HG03565 (cell line): ENCODE results near the gene EARS2.
"Not testable (repeated sequence)": the region's sequence is repeated elsewhere in the genome, so short reads cannot be mapped to it uniquely, and the experiment has no call there.

ENCODE experiments used
- ATAC-seq: cut with Tn5 transposase; IDR thresholded peaks from one replicate; pipeline ENCODE4 v1.9.1; 2021; ENCODE audit warnings: mild to moderate bottlenecking, moderate library complexity; ENCODE audit not compliant: unreplicated experiment

EARS2 gene

GRCh38 chr16:23528644-23529310, 28.4 kb downstream of the EARS2 start:
- no peak for ATAC-seq

DNA sequence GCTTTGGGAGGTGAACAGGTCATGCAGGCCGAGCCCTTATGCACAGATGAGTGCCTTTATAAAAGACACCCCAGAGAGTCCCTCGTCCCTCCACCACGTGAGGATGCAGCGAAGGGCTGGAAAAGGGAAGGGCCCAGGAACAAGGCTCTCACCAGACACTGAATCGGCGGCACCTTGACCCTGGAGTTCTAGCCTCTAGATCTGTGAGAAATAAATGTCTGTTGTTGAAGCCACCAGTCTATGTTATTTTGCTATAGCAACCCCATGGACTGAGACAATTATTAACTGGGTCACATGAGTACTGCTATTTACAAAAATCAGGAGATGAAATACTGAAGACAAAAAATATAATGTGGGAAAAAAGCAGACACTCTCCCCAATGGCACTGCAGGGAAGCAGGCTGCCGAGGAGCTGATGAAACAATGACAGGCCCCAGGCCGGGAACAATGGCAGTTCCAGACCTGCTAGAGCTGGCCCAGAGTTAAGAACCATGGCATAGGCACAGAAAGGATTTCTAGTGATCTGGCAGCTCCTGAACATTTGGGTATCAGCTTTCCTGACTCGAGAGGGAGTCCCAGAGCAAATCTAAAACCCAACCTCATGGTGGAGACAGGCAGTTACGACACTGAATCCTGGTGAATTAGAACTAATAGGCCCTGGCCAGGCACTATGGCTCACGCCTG, 29.0 kb downstream of the EARS2 start:
- ATAC-seq = no peak

GRCh38 chr16:23524886-23525285, 32.3 kb downstream of the EARS2 start:
- no peak for ATAC-seq

GRCh38 chr16:23523876-23524385, 33.2 kb downstream of the EARS2 start:
- no peak for ATAC-seq

DNA sequence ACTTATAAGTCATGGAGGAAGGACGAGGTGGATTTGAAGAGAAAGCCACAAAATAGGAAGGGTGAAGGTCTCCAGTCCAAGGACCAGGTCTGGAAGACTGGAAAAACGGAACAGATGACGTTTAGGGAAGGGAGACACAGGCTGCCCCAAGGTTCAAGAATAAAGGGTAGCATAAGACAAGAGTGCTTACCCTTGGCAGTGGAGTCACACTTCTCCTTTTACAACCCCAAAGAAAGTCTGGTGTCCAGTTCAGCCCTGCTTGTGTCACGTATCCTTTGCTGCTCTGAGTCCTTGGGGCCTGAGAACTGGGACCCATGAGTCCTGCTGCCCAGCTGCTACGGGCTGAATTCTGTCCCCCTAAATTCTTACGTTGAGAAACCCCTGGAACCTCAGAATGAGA, 33.8 kb downstream of the EARS2 start:
- ATAC-seq = no peak

DNA sequence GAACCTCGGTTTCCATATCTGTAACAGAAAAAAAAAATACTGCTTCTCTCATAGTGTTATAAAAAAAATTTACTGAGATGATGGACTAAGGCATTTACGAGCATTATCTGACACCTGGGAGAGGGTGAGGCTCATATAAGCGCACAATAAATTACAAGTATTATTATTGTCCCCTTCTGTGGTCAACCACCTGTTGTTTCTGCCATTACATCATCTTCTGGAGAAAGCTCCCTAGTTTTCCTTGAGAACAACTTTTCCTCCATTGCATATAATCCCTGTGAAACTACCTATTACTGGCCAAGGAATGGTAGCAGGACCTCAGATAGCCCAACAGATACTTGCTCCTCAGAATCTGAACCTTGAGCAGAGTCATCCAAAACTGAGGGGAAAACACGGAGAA, 35.2 kb downstream of the EARS2 start:
- ATAC-seq = no peak

DNA sequence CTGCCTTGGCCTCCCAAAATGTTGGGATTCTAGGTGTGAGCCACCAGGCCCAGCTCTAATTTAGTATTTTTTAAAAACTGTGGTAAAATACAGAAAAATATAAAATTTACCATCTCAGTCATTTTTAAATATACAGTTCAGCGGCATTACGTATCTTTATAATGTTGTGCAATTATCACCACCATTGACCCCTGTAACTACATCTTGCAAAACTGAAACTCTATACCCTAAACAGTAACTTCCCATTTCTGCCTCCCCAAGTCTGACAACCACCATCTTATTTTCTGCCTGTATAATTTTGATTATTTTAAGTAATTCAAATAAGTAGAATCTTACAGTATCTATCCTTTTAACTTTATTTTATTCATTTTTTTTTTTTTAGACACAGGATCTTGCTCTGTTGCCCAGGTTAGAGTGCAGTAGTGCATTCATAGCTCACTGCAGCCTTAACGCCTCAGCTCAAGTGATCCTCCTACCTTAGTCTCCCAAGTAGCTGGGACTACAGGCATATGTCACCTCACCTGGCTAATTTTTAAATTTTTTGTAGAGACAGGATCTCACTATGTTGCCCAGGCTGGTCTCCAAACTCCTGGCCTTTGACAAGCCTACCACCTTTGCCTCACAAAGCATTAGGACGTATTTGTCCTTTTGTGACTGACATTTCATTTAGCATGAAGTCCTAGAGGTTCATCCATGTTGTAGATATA, 36.0 kb downstream of the EARS2 start:
- ATAC-seq = no peak

GRCh38 chr16:23520500-23520899, 36.6 kb downstream of the EARS2 start:
- no peak for ATAC-seq

DNA sequence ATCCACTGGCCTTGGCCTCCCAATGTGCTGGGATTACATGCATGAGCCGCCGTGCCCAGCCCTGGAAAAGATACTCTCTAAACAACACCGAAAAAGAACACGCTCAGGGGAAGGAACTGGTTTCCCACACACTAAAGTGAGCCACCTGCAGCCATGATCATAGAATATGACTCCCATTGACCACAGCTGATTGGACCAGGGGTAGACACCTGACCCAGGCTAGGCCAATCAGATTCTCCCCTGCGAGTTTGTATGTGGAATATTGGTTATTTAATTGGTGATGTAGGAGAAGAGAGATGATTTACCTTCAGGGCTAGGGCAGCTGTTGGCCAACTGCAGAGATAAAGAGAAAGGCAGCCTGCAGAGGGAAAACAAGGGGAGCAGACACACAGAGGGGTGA, 37.9 kb downstream of the EARS2 start:
- no peak for ATAC-seq

DNA sequence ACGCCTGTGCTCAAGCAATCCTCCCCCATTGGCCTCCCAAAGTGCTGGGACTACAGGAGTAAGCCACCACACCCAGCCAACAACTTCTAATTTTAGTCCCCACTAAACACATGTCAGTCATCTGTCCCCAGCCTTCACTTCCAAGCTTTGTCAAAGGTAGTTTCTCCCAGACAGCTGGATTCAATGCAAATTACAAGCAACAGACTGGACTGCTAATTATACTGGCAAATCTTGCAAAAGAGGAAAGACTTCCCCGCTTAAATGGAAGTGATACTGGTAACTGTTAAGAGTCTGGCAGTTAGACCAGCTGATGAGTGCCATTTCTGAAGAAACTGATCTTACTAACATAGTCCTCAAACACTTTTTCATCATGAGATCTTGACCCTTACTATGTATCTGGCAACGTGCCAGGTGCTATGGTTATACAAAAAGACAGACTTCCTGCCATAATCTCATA, 38.7 kb downstream of the EARS2 start:
- ATAC-seq = no peak

GRCh38 chr16:23516366-23517137, 40.6 kb downstream of the EARS2 start:
- no peak for ATAC-seq

GRCh38 chr16:23515881-23516280, 41.3 kb downstream of the EARS2 start:
- ATAC-seq = no peak

GRCh38 chr16:23514381-23515152, 42.6 kb downstream of the EARS2 start:
- ATAC-seq = no peak

GRCh38 chr16:23512168-23512695, 44.9 kb downstream of the EARS2 start:
- ATAC-seq = no peak

GRCh38 chr16:23511731-23512130, 45.4 kb downstream of the EARS2 start:
- no peak for ATAC-seq

DNA sequence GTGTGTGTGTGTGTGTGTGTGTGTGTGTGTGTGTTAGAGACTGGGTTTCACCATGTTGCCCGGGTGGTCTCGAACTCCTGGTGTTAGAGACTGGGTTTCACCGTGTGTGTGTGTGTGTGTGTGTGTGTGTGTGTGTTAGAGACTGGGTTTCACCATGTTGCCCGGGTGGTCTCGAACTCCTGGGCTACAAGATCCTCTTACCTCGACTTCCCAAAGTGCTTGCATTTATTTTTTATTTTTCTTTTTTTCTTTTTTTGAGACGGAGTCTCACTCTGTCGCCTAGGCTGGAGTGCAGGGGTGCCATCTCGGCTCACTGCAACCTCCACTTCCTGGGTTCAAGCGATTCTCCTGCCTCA, 46.3 kb downstream of the EARS2 start:
- not testable (repeated sequence) for ATAC-seq

DNA sequence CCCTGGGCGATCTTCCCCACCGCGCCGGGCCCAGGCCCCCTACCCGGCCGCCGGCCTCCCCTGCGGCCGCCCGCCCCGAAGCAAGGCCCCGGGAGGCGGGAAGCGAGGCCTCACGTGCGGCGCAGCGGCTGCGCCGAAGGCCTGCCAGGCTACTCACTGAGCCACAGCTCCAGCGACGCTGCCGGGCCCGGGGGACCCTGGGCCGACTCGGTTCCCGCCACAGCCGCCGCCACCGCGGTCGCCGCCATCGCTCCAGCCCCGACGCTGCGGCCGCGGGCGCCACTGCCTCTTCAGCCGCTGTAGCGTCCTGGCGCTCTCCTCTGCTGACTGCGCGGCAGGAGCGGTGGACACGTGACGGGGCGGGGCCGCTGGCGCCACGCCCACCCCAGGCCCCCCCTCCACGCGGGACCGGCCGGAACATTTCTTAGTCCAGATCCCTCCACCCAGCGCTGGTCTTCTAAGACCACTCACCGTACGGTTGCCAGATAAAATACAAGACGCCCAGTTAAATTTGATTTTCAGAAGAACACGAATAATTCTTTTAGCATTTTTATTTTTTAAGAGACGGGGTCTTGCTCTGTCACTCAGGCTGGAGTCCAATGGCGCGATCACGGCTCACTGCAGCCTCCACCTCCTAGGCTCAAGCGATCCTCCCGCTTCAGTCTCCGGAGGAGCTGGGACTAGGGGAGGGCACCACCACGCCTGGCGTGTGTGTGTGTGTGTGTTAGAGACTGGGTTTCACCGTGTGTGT, 46.8 kb downstream of the EARS2 start, which contains the start of gene GGA2:
TSS of gene GGA2 (minus strand) at position 331 of the 751 bp plus-strand sequence. CDS start at position 248, 83 bp downstream.
- ATAC-seq = peak; percentile 66

GRCh38 chr16:23509782-23510163, 47.4 kb downstream of the EARS2 start:
- no peak for ATAC-seq

GRCh38 chr16:23509441-23509754, 47.8 kb downstream of the EARS2 start:
- ATAC-seq = no peak
